Placental epithelial cell (primary cell): Measurements from ENCODE around the gene PKDCC. TPM values are rescaled to one million over a fixed set of nuclear protein-coding genes. Genes with fewer than 3 reads are reported as not detected.

ENCODE experiments used
- total RNA-seq: library from RNA; depleted of rRNA; stranded (reverse); fragments of >200 nt; gene quantifications from 2 replicates; pipeline ENCODE4 v1.2.3, GENCODE V29; 2012

Gene PKDCC
- 1.1 and 1.6 TPM in 2 replicates for total RNA-seq

DNA sequence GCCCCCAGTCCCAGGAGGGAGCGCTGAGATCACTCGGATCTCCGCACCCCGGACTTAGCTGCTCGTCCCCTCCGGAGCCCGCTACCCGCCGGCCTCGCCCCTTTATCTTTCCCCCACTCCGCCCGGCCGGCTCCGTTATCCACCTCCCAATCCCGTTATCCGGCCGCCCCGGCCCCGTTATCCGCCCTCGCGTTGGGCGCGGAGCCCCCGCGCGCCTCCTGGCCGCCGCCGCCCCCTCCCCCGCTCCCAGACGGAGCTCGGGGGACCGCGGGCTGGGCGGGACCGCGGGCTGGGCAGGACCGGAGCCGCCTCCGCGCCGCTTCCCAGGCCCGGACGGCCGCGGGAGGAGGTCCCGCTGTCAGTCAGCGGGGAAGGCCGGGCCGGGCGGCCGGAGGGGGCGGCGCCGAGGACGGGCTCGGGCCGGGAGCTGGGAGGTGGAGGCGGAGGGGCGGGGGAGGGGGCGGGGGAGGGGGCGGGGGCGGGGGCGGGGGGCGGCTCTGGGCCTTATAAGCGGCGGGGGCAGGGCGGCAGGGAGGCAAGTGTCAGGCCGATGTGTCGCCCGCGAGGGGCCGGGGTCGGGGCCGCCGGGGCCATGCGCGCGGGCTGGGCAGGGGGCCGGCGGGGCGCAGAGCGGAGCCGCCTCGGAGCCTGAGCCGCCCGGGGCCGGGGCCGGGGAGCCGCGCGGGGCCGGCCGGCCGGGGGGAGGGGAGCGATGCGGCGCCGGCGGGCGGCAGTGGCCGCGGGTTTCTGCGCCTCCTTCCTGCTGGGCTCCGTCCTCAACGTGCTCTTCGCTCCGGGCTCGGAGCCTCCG, at the start of gene PKDCC:
TSS of gene PKDCC (plus strand) at position 534 of the 811 bp plus-strand sequence. CDS start at position 713, 179 bp downstream.

Other genes with a start within 250 kb of the PKDCC start
- gene EML4, start 121.3 kb downstream of the PKDCC start, total RNA-seq: 36.5 and 44.7 TPM in 2 replicates